Astrocyte of the spinal cord (primary cell): Measurements from ENCODE around the gene PTPRQ.

ENCODE experiments used
- DNase-seq: peaks from one replicate; pipeline ENCODE4 v3.0.0; 2011; ENCODE audit warnings: low read depth, low spot score
- H3K4me3 ChIP-seq: 2 replicates; pipeline ENCODE4 v1.5.1; 2011; ENCODE audit warnings: low read depth, mild to moderate bottlenecking, low read length, moderate library complexity
- CTCF ChIP-seq: IDR thresholded peaks from 2 replicates; pipeline ENCODE4 v1.5.1; 2012; ENCODE audit warnings: low read depth, mild to moderate bottlenecking, low read length, inconsistent platforms
- in situ Hi-C: cut with HindIII; loops from 2 replicates; pipeline ENCODE4 v1.10.0; 2017; ENCODE audit warnings: low sequenced_read_pairs

Gene PTPRQ

DNA sequence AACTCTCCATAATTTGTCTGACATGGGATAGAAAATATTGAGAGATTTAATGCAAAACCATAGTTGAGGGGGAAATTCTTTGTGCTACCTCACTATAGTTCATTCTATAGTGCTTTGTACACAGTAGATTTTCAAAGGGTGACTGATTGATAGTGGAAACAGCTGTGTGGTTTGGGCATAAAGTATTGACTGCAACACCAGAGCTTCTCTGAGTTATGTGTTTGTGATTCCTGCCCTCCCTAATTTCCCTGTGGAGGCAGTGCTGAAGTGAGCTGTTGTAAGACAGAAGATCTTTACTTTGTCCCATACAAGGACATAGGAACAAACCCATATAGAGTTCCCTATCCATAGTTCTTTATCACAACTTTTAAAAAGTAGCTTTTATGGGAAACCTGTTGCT, 47.1 kb downstream of the PTPRQ start:
- no peak for DNase-seq
- TF ChIP-seq CTCF: no peak
- in situ Hi-C loops: no loop called here
- H3K4me3 ChIP-seq: no peak overlapping the region

GRCh38 chr12:80493466-80493865, 49.4 kb downstream of the PTPRQ start:
- no peak for DNase-seq
- no peak overlapping the region for H3K4me3 ChIP-seq
- in situ Hi-C loops: no loop called here
- TF ChIP-seq CTCF: no peak

DNA sequence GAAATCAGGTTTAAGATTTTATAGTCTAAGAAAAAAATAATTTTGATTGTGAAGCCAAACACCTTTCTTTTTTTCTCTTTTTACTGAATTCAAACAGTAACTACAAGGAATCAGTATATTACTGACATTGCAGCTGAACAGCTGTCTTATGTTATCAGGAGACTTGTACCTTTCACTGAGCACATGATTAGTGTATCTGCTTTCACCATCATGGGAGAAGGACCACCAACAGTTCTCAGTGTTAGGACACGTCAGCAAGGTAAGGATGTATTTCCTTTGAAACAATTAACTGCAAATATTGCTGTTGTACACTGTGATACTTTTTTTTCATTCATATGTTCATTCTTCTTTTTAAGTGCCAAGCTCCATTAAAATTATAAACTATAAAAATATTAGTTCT, 50.8 kb downstream of the PTPRQ start:
- in situ Hi-C loops: no loop called here
- TF ChIP-seq CTCF: no peak
- DNase-seq: no peak
- no peak overlapping the region for H3K4me3 ChIP-seq

GRCh38 chr12:80498059-80498728, 54.2 kb downstream of the PTPRQ start:
- no peak overlapping the region for H3K4me3 ChIP-seq
- no peak for DNase-seq
- TF ChIP-seq CTCF: no peak
- in situ Hi-C loops: no loop called here

- in situ Hi-C loops: no loop called here
- DNase-seq: no peak
- H3K4me3 ChIP-seq: no peak overlapping the region
- TF ChIP-seq CTCF: no peak
Observed at GRCh38 chr12:80504389-80505163, 60.5 kb downstream of the PTPRQ start.

- in situ Hi-C loops: no loop called here
- H3K4me3 ChIP-seq: no peak overlapping the region
- TF ChIP-seq CTCF: no peak
- DNase-seq: peak; percentile 82
Observed at GRCh38 chr12:80509781-80510556, 65.9 kb downstream of the PTPRQ start.
